ENCODE results near the gene RAPGEF5.

DNA sequence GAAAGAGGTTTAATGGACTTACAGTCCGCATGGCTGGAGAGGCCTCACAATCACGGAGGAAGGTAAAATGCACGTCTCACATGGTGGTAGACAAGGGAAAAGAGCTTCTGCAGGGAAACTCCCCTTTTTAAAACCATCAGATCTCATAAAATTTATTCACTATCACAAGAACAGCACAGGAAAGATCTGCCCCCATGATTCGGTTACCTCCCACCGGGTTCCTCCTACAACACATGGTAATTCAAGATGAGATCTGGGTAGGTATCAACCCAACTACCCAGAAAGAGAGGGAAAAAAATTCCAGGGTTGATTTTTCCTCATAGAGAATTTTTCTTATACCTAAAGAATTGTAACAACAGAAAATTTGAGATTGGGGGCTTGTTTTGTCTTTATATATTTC lies 13.9 kb downstream of the RAPGEF5 start:
- TF ChIP-seq, protein P1, sequence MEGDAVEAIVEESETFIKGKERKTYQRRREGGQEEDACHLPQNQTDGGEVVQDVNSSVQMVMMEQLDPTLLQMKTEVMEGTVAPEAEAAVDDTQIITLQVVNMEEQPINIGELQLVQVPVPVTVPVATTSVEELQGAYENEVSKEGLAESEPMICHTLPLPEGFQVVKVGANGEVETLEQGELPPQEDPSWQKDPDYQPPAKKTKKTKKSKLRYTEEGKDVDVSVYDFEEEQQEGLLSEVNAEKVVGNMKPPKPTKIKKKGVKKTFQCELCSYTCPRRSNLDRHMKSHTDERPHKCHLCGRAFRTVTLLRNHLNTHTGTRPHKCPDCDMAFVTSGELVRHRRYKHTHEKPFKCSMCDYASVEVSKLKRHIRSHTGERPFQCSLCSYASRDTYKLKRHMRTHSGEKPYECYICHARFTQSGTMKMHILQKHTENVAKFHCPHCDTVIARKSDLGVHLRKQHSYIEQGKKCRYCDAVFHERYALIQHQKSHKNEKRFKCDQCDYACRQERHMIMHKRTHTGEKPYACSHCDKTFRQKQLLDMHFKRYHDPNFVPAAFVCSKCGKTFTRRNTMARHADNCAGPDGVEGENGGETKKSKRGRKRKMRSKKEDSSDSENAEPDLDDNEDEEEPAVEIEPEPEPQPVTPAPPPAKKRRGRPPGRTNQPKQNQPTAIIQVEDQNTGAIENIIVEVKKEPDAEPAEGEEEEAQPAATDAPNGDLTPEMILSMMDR (IDR thresholded peaks at IDR 0.05), result no peak
- no peak for TF ChIP-seq POLR2A (IDR thresholded peaks at IDR 0.05)

Data from thyroid gland (tissue), 4 donors.